Measurements from ENCODE around the gene DGKD.

DGKD gene

DNA sequence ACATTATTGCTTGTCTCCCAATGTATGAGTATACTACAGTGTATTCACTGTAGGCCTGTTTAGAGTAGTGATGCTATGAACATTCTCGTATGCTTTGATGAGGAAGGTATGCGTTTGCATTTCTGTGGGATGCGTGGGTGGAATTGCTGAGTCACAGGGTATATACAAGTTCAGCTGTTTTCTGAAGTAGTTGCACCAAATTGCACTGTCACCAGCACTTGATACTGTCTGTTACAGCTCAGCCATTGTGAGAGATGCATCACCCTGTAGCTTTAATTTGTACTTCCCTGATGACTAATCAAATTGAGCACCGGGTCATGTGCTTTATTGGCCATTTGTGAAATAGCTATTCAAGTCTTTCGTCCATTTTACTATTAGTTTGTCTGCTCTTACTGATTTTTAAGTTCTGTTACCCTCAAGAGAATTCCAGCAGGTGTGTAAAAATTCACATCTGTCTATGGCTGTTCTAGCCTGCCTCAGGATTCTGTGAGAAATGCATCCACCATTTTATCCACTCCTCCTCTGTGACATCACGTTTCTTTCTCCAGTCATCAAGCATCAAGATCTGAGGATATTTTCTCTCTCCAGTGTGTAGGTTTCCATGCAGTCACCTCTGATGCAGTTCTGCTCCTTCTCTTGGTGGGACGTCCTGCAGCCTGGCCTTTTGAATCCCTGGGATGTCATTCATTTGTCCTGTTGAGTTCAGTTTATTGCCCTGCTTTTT, 72.5 kb downstream of the DGKD start:
- DNase-seq, result no peak

DNA sequence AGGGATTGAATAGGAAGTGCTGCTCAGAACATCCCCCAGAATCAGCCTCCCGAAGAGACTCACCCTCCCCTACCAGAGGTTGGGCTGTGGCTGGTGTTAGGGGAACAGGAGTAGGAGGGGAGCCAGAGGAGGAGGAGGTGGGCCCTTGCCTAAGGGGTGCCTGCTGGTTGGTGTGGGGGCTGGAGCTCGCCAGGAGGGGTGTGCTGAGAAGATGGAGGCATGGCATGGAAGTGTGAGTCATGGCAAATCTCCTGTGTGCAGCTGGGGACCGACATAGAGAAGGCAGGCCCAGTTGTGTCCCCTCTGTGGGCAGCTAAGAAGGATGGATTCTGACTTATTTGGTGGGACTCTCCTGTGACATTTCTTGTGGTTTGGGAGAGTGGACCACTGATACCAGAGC, 73.7 kb downstream of the DGKD start:
- no peak for DNase-seq

DNA sequence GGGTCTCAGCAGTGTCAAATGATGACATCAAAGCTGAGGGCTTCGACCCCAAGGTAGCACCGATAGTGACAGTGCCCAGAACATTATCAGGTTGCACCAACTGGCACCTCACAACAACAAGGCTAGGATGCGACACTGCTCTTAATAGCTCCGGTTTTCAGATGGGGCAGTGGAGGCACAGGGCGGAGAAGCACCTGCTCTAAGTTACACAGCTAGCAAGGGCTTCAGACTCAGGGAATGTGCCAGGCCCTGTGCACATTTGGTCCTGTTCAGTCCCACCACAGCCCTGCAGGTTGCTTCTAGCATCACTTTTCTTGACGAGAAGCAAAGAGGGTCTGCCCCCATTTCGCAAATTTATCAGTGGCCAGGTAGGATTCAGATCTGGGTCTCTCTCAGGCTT, 74.1 kb downstream of the DGKD start:
- DNase-seq, result no peak

DNA sequence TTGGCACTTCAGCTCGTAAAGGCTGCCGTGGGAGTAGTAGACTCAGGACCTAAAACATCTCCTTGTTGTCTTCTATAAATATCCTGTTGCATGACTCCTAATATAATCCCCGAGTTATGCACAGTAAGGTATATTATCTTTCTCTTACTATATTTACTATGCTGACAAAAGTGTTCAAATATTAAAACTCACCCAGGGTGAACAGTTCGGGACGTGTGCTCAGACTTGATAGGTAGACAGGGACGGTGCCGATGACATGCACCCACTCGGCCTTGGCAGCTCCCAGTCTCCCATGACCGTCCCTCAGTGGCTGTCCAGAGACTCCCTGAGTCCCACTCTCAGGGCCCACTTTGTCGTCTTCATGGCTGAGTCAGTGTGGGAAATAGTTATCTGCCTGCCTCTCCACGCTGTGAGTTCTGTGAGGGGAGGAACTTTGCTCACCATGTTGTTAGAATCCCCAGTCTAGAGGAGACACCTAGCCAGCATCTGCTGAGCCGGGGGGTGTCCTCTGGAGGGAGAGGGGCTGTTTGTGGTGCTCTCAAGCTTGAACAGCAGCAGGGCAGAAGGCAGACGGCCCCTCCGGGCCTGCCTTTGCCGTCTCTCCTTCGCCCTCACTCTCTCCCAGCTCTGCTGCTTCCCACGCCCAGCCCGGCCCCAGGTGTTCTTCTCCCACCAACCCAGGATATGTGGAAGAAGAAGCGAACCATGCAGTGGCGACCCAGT, 75.0 kb downstream of the DGKD start:
- DNase-seq, result no peak

DNA sequence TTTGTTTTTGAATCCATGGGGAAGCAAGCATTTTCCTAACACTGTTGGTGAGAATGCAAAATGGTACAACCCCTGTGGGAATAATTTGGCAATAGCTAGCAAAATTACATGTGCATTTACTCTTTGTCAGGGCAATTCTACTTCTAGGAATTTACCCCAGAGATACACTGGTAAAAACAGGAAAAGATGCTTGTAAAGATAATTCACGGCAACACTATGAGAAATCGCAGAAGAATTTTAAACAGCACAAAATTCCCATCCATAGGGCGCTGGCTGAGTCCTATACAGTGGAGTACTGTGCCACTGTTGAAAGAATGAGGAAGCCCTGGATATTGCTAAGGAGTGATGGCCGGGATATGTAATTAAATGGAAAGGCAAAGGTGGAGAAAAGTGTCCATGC, 75.8 kb downstream of the DGKD start:
- DNase-seq, result no peak

DNA sequence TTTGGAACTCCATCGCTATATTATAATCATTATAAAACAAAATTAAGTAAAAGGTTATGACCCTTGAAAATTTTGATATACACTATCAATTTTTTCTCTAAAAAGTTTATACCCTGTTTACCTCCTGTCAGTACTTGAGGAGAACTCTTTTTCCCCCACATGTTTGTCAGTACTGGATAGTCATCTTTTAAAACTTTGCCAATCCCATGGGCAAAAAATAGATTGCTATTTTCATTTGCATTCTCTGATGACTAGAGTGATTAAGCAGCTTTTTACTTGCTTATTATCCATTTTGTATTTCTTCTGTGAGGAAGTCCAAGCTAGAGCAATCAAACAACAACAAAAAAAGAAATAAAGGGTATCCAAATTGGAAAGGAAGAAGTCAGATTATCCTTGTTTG, 76.4 kb downstream of the DGKD start:
- no peak for DNase-seq

DNA sequence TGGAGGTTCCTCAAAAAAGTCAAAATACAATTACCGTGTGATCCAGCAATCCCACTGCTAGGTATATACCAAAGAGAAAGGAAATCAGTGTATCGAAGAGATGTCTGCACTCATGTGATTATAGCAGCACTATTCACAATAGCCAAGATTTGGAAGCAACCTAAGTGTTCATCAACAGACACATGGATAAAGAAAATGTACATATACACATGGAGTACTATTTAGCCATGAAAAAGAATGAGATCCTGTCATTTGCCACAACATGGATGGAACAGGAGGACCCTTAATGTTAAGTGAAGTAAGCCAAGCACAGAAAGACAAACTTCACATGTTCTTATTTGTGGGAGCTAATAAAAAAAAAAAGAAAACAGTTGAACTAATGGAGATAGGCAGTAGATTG, 78.7 kb downstream of the DGKD start:
- no peak for DNase-seq

DNA sequence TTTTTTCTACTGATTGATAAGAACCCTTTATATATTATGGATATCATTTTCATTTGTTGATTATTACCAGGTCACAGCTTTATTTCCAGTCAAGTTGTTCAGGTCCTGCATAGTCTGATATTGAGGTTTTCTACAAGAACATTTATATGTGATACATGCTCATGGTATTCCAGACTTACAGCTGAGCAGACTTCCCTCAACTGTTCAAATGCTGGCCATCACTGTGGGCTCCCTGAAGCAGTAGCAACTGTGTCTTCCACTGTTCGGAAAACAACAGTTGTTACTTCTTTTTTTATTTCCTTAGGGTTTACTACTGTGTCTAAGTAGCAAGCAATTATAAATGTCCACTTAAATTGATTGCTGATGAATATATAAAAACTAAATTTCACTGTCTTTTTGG, 79.5 kb downstream of the DGKD start:
- no peak for DNase-seq

DNA sequence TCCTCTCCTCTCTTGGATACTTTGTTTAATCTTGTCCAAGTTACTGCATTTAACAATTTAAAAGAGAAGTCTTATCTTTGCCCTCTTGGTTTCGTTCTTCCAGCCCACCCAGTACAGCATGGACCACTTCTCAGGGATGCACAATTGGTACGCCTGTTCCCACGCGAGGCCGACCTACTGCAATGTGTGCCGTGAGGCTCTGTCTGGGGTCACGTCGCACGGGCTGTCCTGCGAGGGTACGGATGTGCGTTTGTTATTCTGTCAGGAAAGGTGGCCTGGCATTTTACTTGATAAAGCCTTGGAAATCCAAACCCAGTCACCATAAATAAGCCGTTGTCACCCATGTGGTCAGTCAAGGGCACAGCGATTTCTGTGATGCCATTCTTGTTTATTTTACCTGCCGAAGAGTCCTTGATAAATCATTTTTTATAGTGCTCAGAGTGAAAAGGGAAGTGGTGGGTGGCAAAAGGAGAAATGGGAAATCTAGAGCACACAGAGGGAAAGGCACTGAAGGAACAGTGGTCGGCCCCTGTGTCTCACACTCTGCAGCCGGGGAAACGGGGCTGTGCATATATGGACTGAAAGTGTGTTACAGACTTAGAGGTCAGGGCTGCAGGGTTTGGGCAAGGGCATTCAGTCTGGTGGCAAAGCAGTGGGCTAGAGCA, 80.5 kb downstream of the DGKD start:
- DNase-seq, result no peak

DNA sequence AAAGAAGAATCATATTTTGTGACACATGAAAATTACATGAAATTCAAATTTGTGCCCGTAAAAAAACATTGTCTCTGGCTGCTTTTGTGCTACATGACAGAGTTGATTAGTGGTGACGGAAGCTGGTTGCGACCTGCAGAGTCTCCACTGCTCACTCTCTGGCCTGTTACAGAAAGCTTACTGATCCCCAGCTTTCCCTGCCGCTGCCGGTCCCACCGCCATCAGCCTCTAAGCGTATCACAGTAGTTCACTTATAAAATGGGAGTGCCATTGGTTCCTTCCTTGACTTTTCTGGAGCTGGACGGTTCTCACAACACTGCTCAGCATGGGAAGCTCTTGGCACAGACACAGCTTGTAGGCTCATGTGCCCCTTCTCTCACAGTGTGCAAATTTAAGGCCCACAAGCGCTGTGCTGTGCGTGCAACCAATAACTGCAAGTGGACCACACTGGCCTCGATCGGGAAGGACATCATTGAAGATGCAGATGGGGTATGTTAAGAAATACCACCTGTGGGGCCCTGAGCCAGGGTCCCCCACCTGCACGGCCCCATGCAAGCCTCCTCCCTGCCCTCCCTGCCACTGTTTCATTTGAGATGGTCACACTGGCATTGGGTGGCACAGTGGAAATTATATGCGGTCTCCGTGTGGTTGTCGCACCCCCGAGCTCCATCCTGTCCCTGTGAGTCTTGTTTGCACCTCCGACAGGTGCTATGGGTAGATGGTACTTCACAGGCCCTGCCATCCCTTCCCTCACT, 81.3 kb downstream of the DGKD start:
- DNase-seq, result no peak

DNA sequence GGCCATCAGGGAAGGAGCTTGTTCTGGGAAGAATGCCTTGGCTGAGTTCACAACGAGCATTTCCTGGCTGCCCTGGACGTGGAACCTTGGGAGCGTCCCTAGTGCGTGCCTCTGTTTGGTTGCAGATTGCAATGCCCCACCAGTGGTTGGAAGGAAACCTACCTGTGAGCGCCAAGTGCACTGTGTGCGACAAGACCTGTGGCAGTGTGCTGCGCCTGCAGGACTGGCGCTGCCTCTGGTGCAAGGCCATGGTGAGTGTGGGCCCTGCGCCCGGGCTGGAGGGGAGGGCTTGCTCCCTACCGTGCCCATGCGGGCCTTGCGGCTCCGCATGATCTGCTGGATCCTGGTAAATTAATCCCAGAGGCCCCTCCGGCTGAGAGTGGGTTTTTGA, 81.9 kb downstream of the DGKD start:
- no peak for DNase-seq

DNA sequence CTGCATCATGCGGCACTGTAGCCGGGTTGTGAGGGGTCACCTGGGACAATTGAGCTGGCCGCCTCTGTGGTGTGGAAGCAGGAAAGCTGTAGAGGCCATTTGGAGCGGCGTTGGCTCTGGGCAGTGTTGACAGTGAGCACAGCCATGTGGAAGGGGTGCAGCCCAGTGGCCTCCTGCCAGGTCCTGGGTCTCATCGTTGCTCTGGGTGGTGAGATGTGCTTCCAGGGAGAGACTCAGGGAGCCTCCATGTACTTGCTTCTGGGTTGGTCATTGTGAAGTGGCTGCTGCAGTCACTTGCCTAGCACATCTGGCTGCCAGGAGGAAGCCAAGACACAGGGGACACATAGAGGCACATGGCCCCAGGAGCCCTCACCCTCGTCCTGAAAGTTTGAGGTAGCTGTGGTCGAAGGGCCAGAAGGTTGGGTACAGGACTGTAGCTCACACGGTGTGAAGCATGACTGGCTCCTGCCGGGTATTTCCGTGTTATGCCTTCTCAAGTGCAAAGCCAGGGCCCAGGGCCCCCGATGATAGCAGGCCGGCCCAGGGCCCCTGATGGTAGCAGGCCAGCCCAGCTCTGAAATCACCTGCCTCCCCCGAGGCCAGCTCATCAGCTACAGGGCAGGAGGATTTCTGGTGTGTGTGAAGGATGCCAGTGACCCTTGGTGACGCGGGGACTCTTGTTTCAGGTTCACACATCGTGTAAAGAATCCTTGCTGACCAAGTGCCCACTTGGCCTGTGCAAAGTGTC, 82.6 kb downstream of the DGKD start:
- DNase-seq, result no peak

DNA sequence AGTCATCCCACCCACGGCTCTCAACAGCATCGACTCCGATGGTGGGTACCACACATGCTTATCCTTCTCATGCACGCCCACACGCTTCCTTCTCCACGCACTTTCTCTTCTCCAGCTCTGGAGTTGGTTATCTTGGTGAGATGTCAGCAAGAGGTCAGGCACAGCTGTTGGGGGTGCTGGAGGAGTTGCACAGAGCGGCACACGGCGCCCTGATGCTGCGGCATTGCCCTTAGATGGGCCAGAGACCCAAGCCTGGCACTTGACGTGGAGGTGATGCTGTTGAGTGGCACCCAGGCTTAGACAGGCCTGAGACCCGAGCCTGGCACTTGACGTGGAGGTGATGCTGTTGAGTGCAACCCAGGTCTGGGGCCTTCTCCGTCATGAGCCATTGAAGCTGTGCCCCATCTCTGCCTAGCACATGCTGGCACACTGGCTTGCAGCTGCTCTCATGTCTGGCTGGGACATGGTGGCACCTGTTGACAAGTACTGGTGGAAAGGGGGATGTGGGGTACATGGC, 83.2 kb downstream of the DGKD start:
- no peak for DNase-seq

DNA sequence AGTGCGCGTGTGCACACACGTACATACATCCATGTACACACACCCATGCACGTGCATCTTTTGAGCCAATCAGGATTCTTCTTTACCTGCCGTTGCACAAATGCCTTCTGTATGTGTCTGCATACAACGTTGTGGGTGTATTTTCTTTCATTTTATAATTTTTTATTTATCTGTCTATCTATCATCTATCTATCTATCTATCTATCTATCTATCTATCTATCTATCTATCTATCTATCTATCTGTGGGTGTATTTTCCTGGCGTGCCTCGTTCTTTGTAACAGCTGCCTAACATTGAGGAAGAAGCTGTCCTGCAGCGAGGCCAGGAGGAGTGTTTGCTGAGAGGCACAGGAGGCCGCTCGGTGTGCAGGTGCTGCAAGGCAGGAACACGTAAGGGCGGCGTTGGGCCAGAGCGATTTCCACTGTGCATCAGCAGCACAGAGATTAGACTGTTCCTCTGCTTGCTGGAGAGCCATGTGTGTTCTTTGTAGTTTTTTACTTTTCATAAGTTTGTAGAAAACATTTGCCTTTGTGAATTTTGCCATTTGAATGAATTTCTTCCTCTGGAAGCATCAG, 84.4 kb downstream of the DGKD start:
- DNase-seq, result no peak

DNA sequence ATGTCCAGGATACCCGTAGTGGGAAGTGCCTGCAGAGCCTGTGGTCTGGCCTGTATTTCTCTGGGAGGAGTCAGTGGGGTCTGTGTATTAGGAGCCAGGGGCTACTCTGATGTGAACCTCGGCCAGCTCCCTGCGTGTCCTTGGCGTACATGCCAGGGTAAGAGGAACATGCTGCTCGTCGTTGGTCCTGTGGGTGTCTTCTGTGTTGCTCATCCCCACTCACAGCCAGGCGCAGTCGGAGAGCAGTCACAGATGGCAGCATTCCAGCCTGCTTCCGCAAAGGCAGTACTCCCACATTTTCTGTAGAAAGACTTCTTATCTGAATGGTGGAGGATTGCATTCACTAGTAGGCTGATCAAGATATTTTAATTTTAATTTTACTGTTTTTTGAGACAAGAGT, 84.9 kb downstream of the DGKD start:
- peak in 37 of 56 donors; percentile 5 to 73 (median 43) for DNase-seq

DNA sequence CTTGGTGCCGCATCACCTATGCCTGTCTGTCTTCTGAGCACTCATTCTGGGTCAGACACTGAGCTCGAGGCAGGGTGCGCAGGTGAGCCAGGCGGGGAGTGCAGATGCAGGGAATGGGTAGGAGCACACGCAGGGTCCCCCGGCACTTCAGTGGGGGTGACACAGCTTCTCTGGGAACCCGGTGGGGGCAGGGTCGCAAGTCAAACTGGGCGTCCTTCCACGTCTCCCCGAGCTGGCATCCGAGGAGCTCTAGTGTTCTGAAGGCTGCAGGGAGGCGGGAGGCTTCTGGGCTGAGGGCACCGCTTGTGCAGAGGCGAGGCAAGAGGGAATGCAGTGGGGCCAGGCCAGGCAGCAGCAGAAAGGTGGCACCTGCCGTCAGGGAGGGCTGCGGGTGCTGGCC, 86.0 kb downstream of the DGKD start:
- no peak for DNase-seq

DNA sequence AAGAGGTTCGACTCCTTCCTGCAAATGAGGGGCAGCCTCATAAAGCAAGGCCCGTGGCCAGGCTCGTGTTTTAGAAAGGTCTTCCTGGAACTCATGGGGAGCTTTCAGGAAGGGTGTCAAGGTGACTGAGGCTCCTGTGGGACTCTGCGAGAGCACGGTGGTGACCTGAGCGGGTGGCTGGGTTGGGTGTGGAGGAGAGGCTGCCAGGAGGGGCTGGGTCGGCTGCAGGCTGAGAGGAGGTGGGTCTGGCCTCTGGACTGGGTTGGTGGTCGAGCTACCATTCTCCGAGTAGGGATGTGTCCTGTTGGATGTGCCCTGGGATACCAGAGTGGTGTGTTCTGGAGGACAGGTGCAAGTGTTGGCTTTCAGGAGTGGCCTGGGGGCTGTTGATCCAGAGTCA, 86.4 kb downstream of the DGKD start:
- no peak for DNase-seq

DNA sequence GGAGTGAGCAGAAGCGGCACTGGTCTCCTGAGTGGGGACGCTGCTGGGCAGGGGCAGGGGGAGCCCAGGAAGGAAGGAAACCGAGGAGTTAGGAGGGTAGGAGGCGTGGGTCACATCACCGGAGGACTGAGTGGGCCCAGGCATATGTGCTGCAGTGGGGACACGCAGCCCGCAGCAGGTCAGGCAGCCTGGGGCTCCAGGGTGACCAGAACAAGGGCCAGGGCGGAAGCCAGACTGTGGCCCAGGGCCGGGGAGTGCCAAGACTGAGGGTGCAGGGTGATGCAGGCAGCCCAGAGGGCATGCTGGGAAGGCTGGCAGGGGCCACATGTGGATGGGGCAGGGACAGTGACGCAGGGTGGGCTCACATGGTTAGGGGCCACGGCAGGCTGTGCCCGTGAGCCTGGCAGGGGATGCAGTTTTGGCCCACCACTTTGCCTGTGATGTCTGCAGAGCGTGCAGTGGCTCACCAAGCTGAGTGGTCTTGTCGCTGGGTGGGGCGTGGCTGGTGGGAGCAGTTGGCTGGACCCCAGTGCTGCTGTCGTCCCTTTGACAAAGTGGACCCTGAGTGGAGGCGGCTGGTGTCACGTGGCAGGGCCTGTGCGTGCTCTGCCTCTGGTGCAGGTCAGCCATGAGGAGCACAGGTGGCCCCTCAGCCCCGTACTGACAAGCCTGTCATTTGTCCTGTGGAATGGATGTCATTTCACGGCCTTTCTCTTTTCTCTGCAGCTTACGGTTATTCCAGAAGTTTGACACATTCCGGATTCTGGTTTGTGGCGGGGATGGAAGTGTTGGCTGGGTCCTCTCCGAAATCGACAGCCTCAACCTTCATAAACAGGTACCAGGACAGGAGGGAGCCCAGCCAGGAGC, 87.1 kb downstream of the DGKD start:
- DNase-seq, result no peak

DNA sequence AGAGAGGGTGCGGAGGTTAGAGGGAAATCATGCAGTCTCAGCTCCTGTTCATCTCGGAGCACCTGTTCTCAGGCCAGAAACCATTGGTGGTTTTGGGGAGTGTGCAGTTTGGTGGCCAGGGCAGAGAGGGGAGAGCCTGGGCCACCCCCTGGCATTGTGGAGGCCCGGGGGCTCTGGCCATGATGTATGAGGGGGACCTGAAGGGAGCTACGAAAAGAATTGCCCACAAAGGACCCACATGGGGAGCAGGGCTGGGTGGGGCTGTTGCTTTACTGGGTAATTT, 87.7 kb downstream of the DGKD start:
- DNase-seq, result no peak

All from amygdala (tissue), 56 donors.